Activated CD8-positive, alpha-beta memory T cell treated with anti-CD3 and anti-CD28 coated beads for 24 hours (primary cell): Measurements from ENCODE around the gene MYEF2.

Experiments
- DNase-seq: peaks from one replicate; pipeline ENCODE4 v3.0.0-alpha.2; 2020

The MYEF2 gene, protein sequence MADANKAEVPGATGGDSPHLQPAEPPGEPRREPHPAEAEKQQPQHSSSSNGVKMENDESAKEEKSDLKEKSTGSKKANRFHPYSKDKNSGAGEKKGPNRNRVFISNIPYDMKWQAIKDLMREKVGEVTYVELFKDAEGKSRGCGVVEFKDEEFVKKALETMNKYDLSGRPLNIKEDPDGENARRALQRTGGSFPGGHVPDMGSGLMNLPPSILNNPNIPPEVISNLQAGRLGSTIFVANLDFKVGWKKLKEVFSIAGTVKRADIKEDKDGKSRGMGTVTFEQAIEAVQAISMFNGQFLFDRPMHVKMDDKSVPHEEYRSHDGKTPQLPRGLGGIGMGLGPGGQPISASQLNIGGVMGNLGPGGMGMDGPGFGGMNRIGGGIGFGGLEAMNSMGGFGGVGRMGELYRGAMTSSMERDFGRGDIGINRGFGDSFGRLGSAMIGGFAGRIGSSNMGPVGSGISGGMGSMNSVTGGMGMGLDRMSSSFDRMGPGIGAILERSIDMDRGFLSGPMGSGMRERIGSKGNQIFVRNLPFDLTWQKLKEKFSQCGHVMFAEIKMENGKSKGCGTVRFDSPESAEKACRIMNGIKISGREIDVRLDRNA

DNA sequence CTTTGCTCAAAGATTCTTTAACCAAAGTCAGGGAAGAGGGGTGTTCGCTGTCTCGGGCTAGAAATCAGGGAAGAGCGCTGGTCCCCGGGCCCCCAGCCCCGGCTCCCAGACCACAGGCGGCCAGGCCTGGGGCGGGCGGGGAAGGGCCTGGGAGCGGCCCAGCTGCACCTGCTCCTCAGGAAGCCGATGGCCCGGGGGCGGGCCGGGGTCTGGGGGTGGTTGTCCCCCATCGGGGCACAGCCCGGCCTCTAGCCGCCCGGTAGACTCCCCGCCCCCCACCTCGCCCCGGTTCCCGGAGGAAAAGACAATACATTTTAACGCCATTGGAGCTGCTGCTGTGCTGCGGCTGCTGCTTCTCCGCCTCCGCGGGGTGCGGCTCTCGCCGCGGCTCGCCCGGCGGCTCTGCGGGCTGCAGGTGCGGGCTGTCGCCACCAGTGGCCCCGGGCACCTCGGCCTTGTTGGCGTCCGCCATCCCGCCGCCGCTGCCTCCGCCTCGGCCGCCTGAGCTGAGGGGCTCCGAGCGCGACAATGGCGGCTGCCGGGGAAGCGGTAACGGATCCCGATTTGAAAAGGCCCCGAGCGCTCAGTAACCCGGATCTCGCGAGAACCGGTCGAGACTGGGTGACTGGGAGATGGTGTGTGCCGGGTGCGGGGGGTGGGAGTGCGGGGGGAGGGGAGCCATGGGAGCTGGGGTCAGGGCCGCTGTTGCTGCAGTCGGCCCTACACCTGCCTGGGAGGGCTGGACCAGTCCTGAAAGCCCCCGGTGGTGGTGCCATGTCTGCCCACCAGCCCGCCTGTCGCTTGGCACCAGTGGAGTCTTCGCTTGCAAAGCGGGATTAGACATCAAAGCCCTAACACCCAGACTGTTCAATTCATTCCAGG lies at the start of gene MYEF2:
Gene MYEF2 (minus strand): TSS at position 530 of the 882 bp plus-strand sequence. CDS start 58 bp downstream, at position 472.
- DNase-seq = peak; percentile 85

DNA sequence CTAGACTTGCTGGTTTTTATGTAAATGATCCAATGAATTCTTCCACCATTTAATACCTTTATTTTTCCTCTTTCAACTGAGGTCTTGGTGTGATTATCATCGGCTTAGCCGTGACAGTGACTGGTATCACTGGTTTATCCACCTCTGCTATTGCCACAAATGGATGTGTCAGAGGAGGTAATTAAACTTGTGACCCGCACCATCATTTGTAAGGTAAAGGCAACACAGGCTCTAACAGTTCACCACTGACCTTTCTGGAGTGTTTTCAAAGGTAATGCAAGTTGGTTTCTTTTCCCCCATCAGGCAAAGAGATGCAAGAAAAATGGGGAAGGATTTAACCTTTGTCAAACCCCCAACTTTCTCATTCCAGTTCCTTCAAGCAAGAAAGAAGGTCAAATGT lies 47.7 kb upstream of the MYEF2 start:
- no peak for DNase-seq

DNA sequence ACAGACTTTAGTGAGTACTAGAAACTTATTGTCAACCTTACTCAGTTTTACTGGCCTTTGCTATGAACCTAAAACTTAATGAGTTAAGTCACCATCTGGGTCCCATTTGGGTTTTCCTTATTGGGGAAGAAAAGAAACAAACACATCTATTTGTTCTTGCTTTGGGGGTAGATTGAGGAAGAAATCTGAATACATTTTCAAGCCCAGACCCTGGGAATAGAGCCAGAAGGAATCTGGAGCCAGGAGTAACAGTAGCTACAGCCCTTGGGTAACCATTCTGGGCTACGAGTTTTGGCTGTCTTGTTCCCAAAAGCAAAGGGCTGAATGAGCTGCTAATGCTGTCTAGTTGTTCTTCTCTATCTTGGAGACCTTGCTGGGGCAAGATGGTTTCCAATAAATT lies 44.5 kb upstream of the MYEF2 start:
- DNase-seq = no peak

DNA sequence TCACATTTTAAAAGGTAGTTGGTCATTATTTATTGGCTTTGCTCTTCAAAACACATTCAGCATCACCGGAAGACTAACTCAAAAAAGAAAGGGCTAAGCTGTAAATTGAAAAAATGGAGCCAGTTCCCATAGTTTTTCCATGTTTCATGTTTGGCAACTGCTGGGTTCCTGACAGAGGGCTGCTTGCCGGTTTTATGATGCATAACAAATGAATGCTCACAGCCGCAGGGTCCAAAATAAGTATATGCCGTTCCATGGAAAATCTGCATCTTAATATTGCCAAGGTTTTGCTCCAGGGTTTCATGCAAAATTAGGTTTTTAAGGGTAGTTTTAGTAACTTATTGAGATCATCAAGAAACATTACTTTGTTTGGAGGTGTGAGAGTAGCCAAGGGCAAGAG lies 43.8 kb upstream of the MYEF2 start:
- DNase-seq = no peak

DNA sequence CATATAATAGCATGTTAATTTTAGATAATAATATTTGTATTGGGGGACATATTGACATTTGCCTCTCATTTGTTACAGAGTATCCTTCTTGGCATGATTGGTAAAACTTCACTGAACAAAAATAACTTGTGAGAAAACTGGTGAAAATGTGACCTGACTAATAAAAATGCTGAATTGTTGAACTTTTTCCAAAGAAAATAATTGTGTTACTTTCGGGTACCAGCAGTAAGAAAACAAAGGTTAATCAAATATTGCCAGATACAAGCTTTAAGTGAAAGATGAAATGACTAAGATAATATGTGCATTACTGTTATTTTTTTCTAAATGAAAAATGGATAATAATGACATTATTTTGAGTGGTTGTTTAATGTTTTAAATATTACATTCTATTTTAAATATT lies 43.2 kb upstream of the MYEF2 start:
- no peak for DNase-seq

DNA sequence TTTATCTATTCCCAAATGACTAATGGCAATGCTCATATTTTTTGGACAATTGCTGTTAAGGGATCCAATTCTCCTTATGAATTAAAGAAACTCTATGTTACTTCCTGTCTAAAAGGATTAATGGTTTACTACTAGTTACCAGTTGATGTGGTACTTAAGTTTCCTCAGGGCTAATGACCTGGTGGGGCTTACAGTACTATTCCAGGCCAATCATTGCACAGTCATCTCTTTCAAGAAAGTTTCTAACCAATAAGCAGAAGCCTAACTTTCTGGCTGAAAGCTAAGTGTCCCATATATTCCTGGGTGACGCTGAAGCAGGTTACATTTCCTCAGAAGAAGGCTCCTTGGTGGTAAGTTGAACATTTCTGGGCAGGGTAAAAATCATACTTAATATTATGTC lies 27.9 kb upstream of the MYEF2 start, which contains the start of gene SLC12A1:
Gene SLC12A1 (plus strand): TSS at position 322 of the 400 bp plus-strand sequence. CDS start 1,418 bp downstream, outside the sequence.
- DNase-seq = no peak

DNA sequence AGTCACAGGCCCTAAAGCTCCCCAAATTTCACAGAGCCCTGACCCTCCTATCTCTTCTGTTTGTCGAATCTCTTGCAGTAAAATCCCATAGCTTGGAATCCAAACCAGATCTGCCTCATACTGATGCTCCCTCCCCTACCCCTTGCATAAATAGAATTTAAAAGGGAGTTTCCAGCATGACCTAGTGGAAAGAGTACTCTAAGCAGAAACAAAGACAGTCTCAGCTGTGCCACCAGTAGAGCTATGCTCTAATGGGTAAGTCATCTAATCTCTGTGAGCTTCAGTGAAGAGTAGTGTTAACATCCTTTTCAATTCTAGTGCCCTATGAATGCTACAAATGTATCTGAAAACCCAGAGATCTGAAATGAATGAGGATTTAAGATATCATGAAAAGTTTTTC lies 24.0 kb upstream of the MYEF2 start:
- DNase-seq = no peak

DNA sequence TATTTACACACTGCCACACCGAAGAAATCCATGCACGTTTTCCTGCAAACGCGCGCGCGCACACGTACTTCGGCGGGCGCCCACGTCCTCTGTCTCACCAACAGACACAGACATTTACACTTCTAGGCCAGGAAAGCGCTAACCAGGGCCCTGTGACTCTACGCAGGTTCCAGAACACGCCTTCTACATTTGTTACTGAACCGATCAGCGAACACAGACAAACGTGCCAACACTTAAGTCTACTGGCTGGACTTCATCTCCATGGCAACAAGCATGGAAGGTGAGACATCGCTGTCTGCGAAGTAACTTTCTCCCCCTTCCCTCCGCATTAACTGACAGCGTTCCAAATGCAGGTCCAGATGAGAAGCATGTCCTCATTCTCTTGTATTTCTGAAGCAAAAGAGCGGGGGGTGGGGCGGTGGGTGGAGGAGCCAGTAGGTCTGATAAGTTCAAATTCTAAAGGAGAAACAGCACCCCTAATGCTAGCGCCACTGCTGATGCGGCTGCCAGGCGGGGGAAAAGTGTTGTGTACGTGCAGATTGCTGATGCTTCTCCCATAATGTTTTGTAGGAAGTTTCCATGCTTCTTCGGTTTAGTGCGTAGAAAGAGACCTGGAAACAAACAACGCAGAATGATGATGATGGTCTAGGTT lies 13.6 kb upstream of the MYEF2 start, which contains the start of gene CTXN2:
Gene CTXN2 (plus strand): TSS at position 92 of the 652 bp plus-strand sequence. CDS start 9,636 bp downstream, outside the sequence.
- DNase-seq = no peak

DNA sequence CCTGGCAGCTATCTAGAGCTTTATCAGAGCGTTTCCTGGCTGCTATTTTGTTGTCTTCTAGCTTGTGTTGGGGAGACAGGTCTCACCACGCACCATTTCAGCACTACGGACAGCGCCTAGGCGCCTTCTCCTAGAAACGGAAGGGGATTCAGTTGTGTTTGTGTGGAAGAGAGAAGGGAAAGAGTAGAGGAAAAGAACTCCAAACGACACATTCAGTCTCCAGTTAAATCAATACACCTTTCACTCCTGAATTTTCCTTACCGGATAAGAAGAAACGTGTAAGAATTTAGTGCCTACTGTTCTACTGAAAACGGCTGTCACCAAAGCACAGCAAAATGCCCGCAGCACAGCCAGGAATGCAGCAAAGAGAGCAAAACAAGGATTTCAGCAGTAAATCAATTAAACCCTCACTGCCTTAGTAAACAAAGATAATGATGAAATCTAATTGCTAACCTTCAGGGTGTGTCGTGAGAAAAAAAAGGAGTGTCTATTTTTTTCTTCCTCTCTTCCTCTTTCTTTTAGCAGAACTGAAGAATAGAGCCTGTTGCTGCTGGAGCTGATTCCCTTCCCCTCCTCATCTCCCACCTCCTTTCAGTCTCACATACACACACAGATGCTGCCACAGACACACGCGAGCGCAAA lies 13.0 kb upstream of the MYEF2 start:
- DNase-seq = peak; percentile 64

DNA sequence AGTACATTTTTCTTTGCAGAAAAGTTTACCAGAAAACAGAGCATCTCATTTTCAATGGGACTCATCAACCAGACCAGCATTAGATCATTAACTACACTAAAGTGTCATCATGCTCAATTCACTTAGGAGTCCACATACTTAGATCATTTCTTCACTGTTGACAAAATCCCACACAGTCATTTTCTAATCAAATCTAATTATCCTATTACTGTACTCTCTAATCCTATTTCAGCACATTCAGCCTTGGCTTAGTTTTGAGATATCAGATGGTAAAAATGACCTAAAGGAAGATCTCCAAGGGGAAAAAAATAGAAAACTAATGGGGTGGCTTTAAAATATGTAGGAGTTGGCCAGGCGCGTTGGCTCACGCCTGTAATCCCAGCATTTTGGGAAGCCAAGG lies 8.2 kb upstream of the MYEF2 start:
- DNase-seq = no peak

DNA sequence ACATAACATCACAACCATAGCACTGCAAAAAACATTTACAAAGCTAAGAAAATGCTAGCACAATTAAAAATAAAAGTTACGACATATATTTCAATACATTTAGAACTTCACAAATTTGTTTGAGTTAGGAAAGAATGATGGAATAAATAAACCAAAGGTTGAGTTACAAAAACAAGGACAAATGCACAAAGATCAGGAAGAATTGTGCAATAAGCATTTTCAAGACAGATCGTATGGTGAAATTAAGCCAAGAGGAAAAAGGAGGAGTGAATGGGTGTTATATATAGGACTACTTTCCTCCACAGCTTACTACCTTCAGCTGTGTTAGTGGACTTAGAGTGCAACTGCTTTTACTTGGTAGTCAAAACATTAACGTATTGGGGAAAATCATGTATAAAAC lies 7.4 kb upstream of the MYEF2 start:
- DNase-seq = no peak

DNA sequence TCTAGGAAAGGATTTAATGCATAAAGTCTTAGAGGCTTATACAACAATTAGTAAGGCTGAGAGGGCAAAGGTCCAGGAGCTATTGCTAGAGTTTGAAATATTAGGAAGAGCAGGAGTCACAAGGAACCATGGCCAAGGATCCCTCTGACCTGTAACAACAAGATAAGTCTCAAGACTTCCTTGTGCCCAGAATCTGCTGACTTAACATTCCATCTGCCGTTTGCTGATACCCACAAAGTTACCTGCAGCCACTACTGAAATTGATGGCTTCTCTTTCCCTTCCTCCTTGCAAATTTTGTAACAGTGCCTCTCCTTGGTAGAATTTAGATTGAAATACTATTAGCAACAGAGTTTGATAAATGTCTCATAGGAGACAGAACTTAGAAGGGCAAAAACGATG lies 4.7 kb upstream of the MYEF2 start:
- no peak for DNase-seq

DNA sequence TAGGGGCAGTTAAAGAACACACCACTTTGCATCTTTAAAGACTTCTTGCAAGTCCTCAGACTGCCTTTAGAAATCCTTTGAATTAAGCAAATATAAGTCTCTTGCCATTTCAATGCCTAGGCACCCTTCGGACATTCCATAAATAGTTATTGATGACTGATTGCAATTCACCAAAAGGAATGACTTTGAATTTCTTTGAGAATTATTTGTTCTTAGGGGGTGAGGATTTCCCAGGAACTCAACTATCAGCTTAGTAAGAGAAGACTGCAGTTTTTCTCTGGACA lies 495 bp upstream of the MYEF2 start:
- DNase-seq = no peak

DNA sequence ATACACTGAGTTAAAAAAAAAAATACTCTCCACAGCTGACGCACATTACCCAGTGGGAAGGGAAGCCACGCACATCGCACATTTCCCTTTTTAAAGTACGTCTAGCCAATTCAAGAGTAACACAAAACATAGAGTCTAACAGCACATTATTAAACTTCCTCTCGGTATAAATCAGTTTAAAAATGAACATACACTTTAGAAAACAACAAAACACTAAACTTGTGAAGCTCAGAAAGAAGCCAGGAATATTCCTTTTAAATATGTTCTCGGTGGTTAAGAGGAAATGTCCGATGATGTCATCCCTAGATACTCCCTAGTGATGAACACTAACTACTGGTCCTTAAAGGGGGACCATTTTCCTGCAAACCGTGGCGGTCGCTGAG lies 721 bp downstream of the MYEF2 start:
- DNase-seq = no peak

DNA sequence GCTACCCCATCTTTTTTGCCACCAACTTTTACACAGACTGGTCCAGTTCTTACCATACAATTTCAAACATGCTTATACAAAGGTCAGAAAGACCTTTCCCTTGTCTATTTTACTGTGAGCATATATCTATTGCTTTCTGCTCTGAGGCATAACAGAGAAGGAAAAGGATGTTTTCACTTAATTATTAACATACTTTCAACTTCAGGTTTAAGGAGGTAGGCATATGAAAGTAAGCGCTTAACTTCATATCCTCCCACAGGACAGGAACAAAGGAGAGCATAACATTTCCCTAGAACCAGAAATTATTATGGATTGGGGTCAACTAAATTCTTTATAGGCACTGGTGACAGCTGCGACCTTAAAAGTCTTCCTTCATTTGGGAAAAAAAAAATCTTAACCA lies 1.1 kb downstream of the MYEF2 start:
- no peak for DNase-seq

DNA sequence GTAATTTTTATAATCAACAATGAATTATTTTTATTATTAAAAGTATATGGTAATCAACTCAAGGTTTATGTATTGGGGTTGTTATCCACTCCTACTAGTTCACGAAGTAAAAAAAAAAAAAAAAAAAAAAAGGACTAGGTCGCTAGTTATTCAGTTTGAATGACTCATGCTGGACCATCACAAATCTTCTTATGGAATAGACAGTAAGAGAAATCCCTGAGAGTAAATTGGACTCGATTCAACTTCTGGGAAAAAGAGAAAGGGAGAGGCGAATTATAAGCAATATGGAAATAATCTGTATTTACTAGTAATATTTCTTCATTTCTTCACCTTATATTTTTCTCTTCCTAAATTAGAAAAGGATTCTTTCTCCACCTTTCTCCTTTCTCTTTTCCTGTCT lies 2.0 kb downstream of the MYEF2 start:
- DNase-seq = no peak

DNA sequence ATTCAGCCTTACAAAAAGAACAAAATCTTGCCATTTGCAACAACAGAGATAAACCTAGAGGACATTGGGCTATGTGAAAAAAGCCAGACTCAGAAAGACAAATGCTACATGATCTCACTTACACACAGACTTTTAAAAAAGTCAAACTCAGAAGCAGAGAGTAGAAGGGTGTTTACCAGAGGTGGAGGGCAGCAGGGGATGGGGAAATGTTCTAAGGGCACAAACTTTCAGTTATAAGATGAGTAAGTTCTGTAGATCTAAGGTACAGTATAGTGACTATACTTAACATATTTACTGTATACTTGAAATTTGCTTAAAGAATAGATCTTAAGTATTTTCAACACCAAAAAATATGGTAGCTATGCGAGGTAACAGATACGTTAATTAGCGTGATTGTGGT lies 3.0 kb downstream of the MYEF2 start:
- DNase-seq = no peak

DNA sequence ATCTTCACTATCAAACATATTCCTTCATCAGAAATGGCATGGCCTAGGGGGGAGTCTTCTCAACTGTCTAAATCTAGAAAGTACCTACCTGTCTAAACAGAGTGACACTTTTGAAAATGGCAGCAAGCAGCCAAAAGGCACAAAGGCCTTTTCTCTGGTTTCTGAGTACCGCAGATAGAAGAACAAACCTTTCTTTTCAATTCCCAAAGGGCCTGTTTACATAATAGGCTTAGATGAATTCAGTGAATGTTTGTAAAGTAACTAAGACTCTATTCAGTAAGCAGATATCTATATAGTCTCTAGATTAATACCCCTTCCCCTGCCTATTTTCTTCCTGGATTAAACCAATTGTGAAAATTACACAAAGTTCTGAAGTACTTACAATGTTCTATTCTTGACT lies 7.1 kb downstream of the MYEF2 start:
- no peak for DNase-seq

DNA sequence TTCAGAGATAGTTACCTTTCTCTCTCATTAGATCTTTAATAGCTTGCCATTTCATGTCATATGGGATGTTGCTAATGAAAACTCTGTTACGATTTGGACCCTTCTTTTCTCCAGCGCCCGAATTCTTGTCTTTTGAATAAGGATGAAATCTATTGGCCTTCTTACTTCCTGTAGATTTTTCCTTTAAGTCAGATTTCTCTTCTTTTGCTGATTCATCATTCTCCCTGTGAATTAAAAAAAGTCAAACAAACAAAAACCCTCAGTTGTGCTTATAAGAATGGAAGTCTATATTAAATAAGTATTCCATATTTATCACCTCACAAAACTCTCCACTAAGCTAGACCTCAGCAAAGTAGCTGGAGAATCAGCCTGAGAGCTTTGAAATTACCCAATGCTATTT lies 9.5 kb downstream of the MYEF2 start:
- DNase-seq = no peak

DNA sequence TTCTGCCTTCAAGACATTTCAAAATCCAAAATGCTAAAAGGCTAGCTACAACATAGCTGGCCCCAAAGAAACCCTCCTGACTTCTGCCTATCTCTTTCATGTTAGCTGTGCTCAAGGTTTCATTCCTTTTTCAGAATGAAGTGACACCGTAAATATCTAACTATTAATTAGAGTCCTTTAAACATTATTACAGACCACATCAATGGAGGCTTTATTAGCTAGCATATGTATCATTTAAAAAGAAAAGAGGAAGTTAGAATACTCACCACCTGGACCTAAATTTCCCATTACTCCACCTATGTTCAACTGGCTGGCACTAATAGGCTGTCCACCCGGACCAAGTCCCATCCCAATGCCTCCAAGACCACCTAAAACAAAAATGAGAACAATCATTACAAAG lies 24.6 kb downstream of the MYEF2 start:
- DNase-seq = no peak

DNA sequence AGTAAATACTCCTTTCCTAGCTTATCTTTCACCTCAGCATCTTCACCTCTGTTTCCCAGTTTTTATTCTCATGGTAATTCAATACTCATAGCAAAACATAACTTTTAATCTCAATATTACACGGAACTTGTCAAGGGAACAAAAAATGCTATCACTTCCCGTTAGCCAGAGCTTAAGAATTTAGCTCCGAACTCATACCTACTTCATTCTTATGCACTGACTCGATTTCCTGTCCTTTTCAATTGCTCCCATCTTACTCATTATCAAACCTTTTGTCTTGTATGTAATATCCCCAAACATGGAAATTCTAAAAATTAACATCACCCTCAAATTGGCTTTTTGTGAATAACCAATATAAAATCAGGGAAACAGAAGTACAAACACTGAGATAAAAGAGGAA lies 28.2 kb downstream of the MYEF2 start:
- DNase-seq = no peak

DNA sequence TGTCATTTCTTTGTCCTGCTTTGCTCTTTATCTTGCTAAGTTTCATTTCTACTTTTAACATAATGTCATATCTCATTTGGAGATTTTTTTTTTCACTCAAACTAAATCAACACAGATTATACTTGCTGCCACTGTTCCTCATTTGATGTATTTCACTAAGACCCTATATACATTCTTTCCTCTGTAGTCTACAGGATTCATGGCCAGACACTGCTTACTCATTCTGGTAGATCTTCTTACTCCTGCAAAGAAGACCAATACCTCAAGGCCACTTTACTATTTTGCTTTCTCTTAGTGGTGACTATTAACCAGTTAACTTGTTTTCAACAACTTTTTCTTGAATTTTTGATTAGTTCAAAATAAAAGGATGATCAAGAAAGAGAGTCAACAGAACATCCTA lies 30.7 kb downstream of the MYEF2 start:
- DNase-seq = no peak

DNA sequence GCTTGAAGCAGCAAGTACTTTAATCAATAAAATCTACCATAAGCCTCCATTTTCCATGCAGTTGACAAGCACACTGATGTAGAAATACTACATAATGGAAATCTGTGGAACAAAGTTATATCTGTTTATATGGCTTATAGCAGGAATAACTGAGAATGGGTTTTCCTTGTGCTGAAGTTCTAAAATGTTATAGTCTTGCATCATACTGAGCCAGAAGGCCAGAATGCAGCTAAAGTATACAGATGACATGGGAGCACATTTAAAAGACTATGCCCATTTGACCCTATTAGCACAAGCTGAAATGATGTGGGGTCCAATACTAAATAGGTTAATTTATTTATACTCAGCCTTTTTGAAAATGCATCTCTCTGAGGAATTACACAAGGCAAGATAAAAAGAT lies 32.2 kb downstream of the MYEF2 start:
- DNase-seq = no peak
